Astrocyte (in vitro differentiated cells and primary cell): ENCODE data around the gene NPFF. TPM values are rescaled to one million over a fixed set of nuclear protein-coding genes. Genes with fewer than 3 reads are reported as not detected.

ENCODE experiments used
- DNase-seq: peaks from one replicate; pipeline ENCODE4 v3.0.0-alpha.2; 2010; ENCODE audit warnings: low read depth
- FAIRE-seq: peaks from 2 replicates; lab custom pipeline; 2011; peaks lifted over from hg19 to GRCh38; lab: Jason Lieb, UNC
- H2AFZ ChIP-seq: 2 replicates; pipeline ENCODE4 v1.6.0; 2012; ENCODE audit warnings: low read depth, low read length, inconsistent platforms
- H3K27ac ChIP-seq: 2 replicates; pipeline ENCODE4 v1.5.1; 2011; ENCODE audit warnings: low read depth, low read length, inconsistent platforms
- H3K27me3 ChIP-seq: 2 replicates; pipeline ENCODE4 v1.6.0; 2011; ENCODE audit warnings: low read length, inconsistent platforms; ENCODE audit not compliant: insufficient read depth
- H3K36me3 ChIP-seq: 2 replicates; pipeline ENCODE4 v1.5.1; 2011; ENCODE audit warnings: low read length, inconsistent platforms; ENCODE audit not compliant: insufficient read depth
- H3K4me1 ChIP-seq: 2 replicates; pipeline ENCODE4 v1.5.1; 2011; ENCODE audit warnings: low read length, inconsistent platforms; ENCODE audit not compliant: insufficient read depth
- H3K4me2 ChIP-seq: 2 replicates; pipeline ENCODE4 v1.6.0; 2012; ENCODE audit warnings: low read length, inconsistent platforms
- H3K4me3 ChIP-seq: 2 replicates; pipeline ENCODE4 v1.5.1; 2011; ENCODE audit warnings: low read depth, mild to moderate bottlenecking, low read length, inconsistent platforms; ENCODE audit not compliant: insufficient read depth
- H3K79me2 ChIP-seq: 2 replicates; pipeline ENCODE4 v1.6.0; 2012; ENCODE audit warnings: mild to moderate bottlenecking, low read length, inconsistent platforms; ENCODE audit not compliant: insufficient read depth
- H3K9ac ChIP-seq: 2 replicates; pipeline ENCODE4 v1.6.0; 2012; ENCODE audit warnings: mild to moderate bottlenecking, low read length, inconsistent platforms
- H3K9me3 ChIP-seq: 2 replicates; pipeline ENCODE4 v1.5.1; 2012; ENCODE audit warnings: low read depth, mild to moderate bottlenecking, low read length, inconsistent platforms; ENCODE audit not compliant: insufficient read depth
- H4K20me1 ChIP-seq: 2 replicates; pipeline ENCODE4 v1.6.0; 2012; ENCODE audit warnings: low read length, inconsistent platforms; ENCODE audit not compliant: insufficient read depth
- H3K27ac Mint-ChIP-seq: one replicate; pipeline ENCODE4 v1.8.0; 2021; ENCODE audit warnings: mild to moderate bottlenecking, mixed read lengths; ENCODE audit not compliant: unreplicated experiment
- H3K27me3 Mint-ChIP-seq: one replicate; pipeline ENCODE4 v1.8.0; 2021; ENCODE audit warnings: low read depth, mixed read lengths; ENCODE audit not compliant: unreplicated experiment
- H3K36me3 Mint-ChIP-seq: one replicate; pipeline ENCODE4 v1.8.0; 2021; ENCODE audit warnings: low read depth, mixed read lengths; ENCODE audit not compliant: unreplicated experiment
- H3K4me1 Mint-ChIP-seq: one replicate; pipeline ENCODE4 v1.8.0; 2021; ENCODE audit warnings: low read depth, mixed read lengths; ENCODE audit not compliant: unreplicated experiment
- H3K4me3 Mint-ChIP-seq: one replicate; pipeline ENCODE4 v1.8.0; 2021; ENCODE audit warnings: mild to moderate bottlenecking, moderate library complexity, mixed read lengths; ENCODE audit not compliant: unreplicated experiment
- H3K9me3 Mint-ChIP-seq: one replicate; pipeline ENCODE4 v1.8.0; 2021; ENCODE audit warnings: mild to moderate bottlenecking, mixed read lengths; ENCODE audit not compliant: unreplicated experiment
- CTCF ChIP-seq: IDR thresholded peaks from 2 replicates; pipeline ENCODE4 v1.5.1; 2011; ENCODE audit warnings: low read depth, mild to moderate bottlenecking, inconsistent platforms, low read length, moderate library complexity; ENCODE audit not compliant: insufficient read depth
- EZH2 ChIP-seq: IDR thresholded peaks from 2 replicates; pipeline ENCODE4 v1.6.1; 2012; ENCODE audit warnings: mild to moderate bottlenecking, low read length, inconsistent platforms; ENCODE audit not compliant: insufficient read depth
- total RNA-seq: library from RNA; stranded (reverse); gene quantifications from 2 replicates; pipeline ENCODE4 v1.2.1, GENCODE V29; 2021

NPFF gene
- total RNA-seq, 1 donor from 2014 or later = not detected

GRCh38 chr12:53468282-53468681, 39.0 kb downstream of the NPFF start:
- DNase-seq (no peak), FAIRE-seq (no peak)
- Histone ChIP-seq H3K27me3 (no peaks in the 10 kb centered on the region), H2AFZ (no peak overlapping the region), H3K4me1 (peaks cover 3% of the 10 kb centered on the region), H3K9me3 (no peaks in the 10 kb centered on the region), H3K4me3 (no peak overlapping the region), H3K36me3 (peaks cover 88% of the 10 kb centered on the region), H3K27ac (no peak overlapping the region), H3K79me2 (peaks cover 94% of the 10 kb centered on the region), H3K9ac (no peak overlapping the region), H3K4me2 (no peak overlapping the region), H4K20me1 (peaks cover 95% of the 10 kb centered on the region)
- H3K27ac Mint-ChIP-seq = no peak overlapping the region
- peaks cover 41% of the 10 kb centered on the region for H3K4me1 Mint-ChIP-seq
- no peaks in the 10 kb centered on the region for H3K27me3 Mint-ChIP-seq
- no peaks in the 10 kb centered on the region for H3K9me3 Mint-ChIP-seq
- peak overlapping the region; percentile 2 for H3K4me3 Mint-ChIP-seq
- TF ChIP-seq CTCF = no peak
- TF ChIP-seq EZH2 = no peak
- peaks cover 35% of the 10 kb centered on the region for H3K36me3 Mint-ChIP-seq

GRCh38 chr12:53467880-53468279, 39.4 kb downstream of the NPFF start:
- H3K36me3 ChIP-seq = peaks cover 89% of the 10 kb centered on the region
- Mint-ChIP-seq H3K36me3 (peaks cover 35% of the 10 kb centered on the region), H3K4me3 (peak overlapping the region; percentile 8)

More at GRCh38 chr12:53467880-53468279, 39.4 kb downstream of the NPFF start:
- Histone ChIP-seq H3K9me3 (no peaks in the 10 kb centered on the region), H3K4me2 (no peak overlapping the region), H3K79me2 (peaks cover 94% of the 10 kb centered on the region), H4K20me1 (peaks cover 95% of the 10 kb centered on the region), H3K9ac (no peak overlapping the region), H3K4me3 (no peak overlapping the region), H2AFZ (no peak overlapping the region), H3K27me3 (no peaks in the 10 kb centered on the region), H3K4me1 (peaks cover 3% of the 10 kb centered on the region), H3K27ac (no peak overlapping the region)
- Mint-ChIP-seq H3K4me1 (peaks cover 41% of the 10 kb centered on the region), H3K27ac (no peak overlapping the region), H3K27me3 (no peaks in the 10 kb centered on the region), H3K9me3 (no peaks in the 10 kb centered on the region)
- FAIRE-seq = no peak
- TF ChIP-seq EZH2 (no peak), CTCF (no peak)
- DNase-seq = no peak
